ENCODE measurements around the gene NT5DC3. TPM values are rescaled to one million over a fixed set of nuclear protein-coding genes. Genes with fewer than 3 reads are reported as not detected.

Gene NT5DC3
- total and polyA plus RNA-seq, 9 of the 15 experiments (the other 6 are each of a cell fraction or from before 2014, with no cell fraction given), result 6.3 to 33.5 (median 24.5) TPM

GRCh38 chr12:103840876-103841689 is at the start of gene NT5DC3 (continued):
- TF ChIP-seq UBTF (IDR thresholded peaks at IDR 0.05; ENCODE audit: borderline replicate concordance in 1 of 2, low read depth in 2 of 2, low read length in 2 of 2) (0 out of 4 replicates have a peak, but pooled peaks of 1 of the 2 experiments have one; percentile 46), ZNF140 (CRISPR knock-in tag; IDR thresholded peaks at IDR 0.05) (no peak), HDGF (IDR thresholded peaks at IDR 0.05) (no peak), ZBTB43 (CRISPR knock-in tag; IDR thresholded peaks at IDR 0.05) (no peak), KDM5B (IDR thresholded peaks at IDR 0.05; ENCODE audit: insufficient replicate concordance, low read depth, low read length) (peak; percentile 41), ZNF212 (CRISPR knock-in tag; IDR thresholded peaks at IDR 0.05) (no peak), CREM (IDR thresholded peaks at IDR 0.05; ENCODE audit: low read depth) (peak; percentile 49), SOX6 (IDR thresholded peaks at IDR 0.05) (0 out of 2 replicates have a peak, but pooled peaks have one; percentile 31), POLR2G (IDR thresholded peaks at IDR 0.05; ENCODE audit: low read depth, low read length) (peak; percentile 85), PHF8 (IDR thresholded peaks at IDR 0.05; ENCODE audit: borderline replicate concordance, low read length) (peak; percentile 83; the same call in 1 of the 2 replicates), ELF4 (CRISPR knock-in tag; IDR thresholded peaks at IDR 0.05) (no peak), E2F5 (CRISPR knock-in tag; IDR thresholded peaks at IDR 0.05) (no peak), PHF21A (IDR thresholded peaks at IDR 0.05; ENCODE audit: borderline replicate concordance, low read depth) (no peak), TCF7 (IDR thresholded peaks at IDR 0.05; ENCODE audit: borderline replicate concordance) (0 out of 2 replicates have a peak, but pooled peaks have one; percentile 11), CSDE1 (IDR thresholded peaks at IDR 0.05) (no peak), THRB (CRISPR knock-in tag; conservative IDR thresholded peaks at IDR 0.05) (no peak), ETS2 (tag; IDR thresholded peaks at IDR 0.05; ENCODE audit: borderline replicate concordance, poor library complexity, severe bottlenecking) (no peak), LARP7 (IDR thresholded peaks at IDR 0.05) (no peak), TAL1 (IDR thresholded peaks at IDR 0.05) (no peak)
- TF ChIP-seq, protein P1, sequence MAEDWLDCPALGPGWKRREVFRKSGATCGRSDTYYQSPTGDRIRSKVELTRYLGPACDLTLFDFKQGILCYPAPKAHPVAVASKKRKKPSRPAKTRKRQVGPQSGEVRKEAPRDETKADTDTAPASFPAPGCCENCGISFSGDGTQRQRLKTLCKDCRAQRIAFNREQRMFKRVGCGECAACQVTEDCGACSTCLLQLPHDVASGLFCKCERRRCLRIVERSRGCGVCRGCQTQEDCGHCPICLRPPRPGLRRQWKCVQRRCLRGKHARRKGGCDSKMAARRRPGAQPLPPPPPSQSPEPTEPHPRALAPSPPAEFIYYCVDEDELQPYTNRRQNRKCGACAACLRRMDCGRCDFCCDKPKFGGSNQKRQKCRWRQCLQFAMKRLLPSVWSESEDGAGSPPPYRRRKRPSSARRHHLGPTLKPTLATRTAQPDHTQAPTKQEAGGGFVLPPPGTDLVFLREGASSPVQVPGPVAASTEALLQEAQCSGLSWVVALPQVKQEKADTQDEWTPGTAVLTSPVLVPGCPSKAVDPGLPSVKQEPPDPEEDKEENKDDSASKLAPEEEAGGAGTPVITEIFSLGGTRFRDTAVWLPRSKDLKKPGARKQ (CRISPR knock-in tag; IDR thresholded peaks at IDR 0.05), result no peak
